ENCODE results near the gene STAMBP. TPM values are rescaled to one million over a fixed set of nuclear protein-coding genes. Genes with fewer than 3 reads are reported as not detected.

The STAMBP gene
- total and polyA plus RNA-seq, 2 donors (not counting 3 experiments of a cell fraction or from before 2014, with no cell fraction given) = 18.0 to 21.3 TPM

- H3K9ac ChIP-seq (replicated peaks; ENCODE audit: extremely low read depth, insufficient read depth, low read length) = no peak overlapping the region
- H3K27ac ChIP-seq (ENCODE audit: insufficient read depth, low read depth, low read length) = no peak overlapping the region
- DNase-seq (ENCODE audit: low read depth, low spot score) = no peak
- no peaks in the 10 kb centered on the region for H3K9me3 ChIP-seq (replicated peaks; ENCODE audit: control insufficient read depth, insufficient read depth, low read length)
- no peaks in the 10 kb centered on the region for H3K79me2 ChIP-seq (ENCODE audit: control insufficient read depth, insufficient read depth, low read length)
- H2AFZ ChIP-seq (ENCODE audit: low read depth, low read length) = no peak overlapping the region
- H3K9me1 ChIP-seq (replicated peaks; ENCODE audit: control insufficient read depth, extremely low read depth, insufficient read depth, low read length) = no peaks in the 10 kb centered on the region
- dilution Hi-C loops (cut with MboI; ENCODE audit: extremely low pct_ligation_motif_present, low sequenced_read_pairs) = no loop called here
- H4K20me1 ChIP-seq (replicated peaks; ENCODE audit: control insufficient read depth, extremely low read depth, insufficient read depth, low read length) = no peaks in the 10 kb centered on the region
- no peak for TF ChIP-seq POLR2A (IDR thresholded peaks at IDR 0.05; ENCODE audit: low read depth, low read length)
- FAIRE-seq = no peak
- ChIA-PET CTCF (interaction anchor here (0.9 to 4.2 kb wide), 4 partner anchors 10 to 512 kb away, joined by 3 to 100 read pairs (median 6); partner anchors contain the start of gene BOLA3), POLR2A (no interaction called here)
- intact Hi-C loops (cut with micrococcal nuclease) = loop anchor here (10.0 kb wide), 2 partner anchors 433 to 573 kb away; no protein-coding TSS in a partner anchor
- BruUV-seq (replicated peaks) = no TSS peak
- peaks cover 14 to 26% of the 10 kb centered on the region in 2 experiments for H3K27me3 ChIP-seq (ENCODE audit: control insufficient read depth in 2 of 2, insufficient read depth in 2 of 2, low read length in 2 of 2)
- no peak overlapping the region for H3K4me3 ChIP-seq (replicated peaks in 1 of 3; ENCODE audit: insufficient read depth in 1 of 3, low read depth in 1 of 3, low read length in 3 of 3)
- H3K4me1 ChIP-seq (ENCODE audit: control insufficient read depth, extremely low read depth, insufficient read depth, low read length) = no peaks in the 10 kb centered on the region
- no peak overlapping the region for H3K4me2 ChIP-seq (ENCODE audit: insufficient read depth, low read length)
- no peaks in the 10 kb centered on the region for H3K36me3 ChIP-seq (ENCODE audit: control insufficient read depth in 2 of 2, extremely low read depth in 1 of 2, insufficient read depth in 2 of 2, low read length in 2 of 2)
These were observed 7.1 kb upstream of the STAMBP start for GRCh38 chr2:73821669-73822068.

- no peaks in the 10 kb centered on the region for H3K79me2 ChIP-seq (ENCODE audit: control insufficient read depth, insufficient read depth, low read length)
- H3K27me3 ChIP-seq (ENCODE audit: control insufficient read depth in 2 of 2, insufficient read depth in 2 of 2, low read length in 2 of 2) = peaks cover 14 to 26% of the 10 kb centered on the region in 2 experiments
- H4K20me1 ChIP-seq (replicated peaks; ENCODE audit: control insufficient read depth, extremely low read depth, insufficient read depth, low read length) = no peaks in the 10 kb centered on the region
- H3K9me3 ChIP-seq (replicated peaks; ENCODE audit: control insufficient read depth, insufficient read depth, low read length) = no peaks in the 10 kb centered on the region
- ChIA-PET CTCF (interaction anchor here (0.9 to 4.2 kb wide), 7 partner anchors 10 to 570 kb away, joined by 3 to 100 read pairs (median 3); partner anchors contain the start of gene BOLA3), POLR2A (no interaction called here)
- no peak overlapping the region for H3K4me3 ChIP-seq (replicated peaks in 1 of 3; ENCODE audit: insufficient read depth in 1 of 3, low read depth in 1 of 3, low read length in 3 of 3)
- intact Hi-C loops (cut with micrococcal nuclease) (loop anchor here (10.0 kb wide), 2 partner anchors 433 to 573 kb away; no protein-coding TSS in a partner anchor), dilution Hi-C loops (cut with MboI; ENCODE audit: extremely low pct_ligation_motif_present, low sequenced_read_pairs) (no loop called here)
- no peaks in the 10 kb centered on the region for H3K9me1 ChIP-seq (replicated peaks; ENCODE audit: control insufficient read depth, extremely low read depth, insufficient read depth, low read length)
- FAIRE-seq = no peak
- H3K36me3 ChIP-seq (ENCODE audit: control insufficient read depth in 2 of 2, extremely low read depth in 1 of 2, insufficient read depth in 2 of 2, low read length in 2 of 2) = no peaks in the 10 kb centered on the region
- no peak for TF ChIP-seq POLR2AphosphoS5 (IDR thresholded peaks at IDR 0.05; ENCODE audit: insufficient read depth, low read depth, low read length)
- TF ChIP-seq MAX (IDR thresholded peaks at IDR 0.05; ENCODE audit: insufficient read depth, insufficient read length) = no peak
- TF ChIP-seq GATA2 (IDR thresholded peaks at IDR 0.05; ENCODE audit: insufficient read depth, insufficient read length, low read depth, low read length) = no peak
- no peak for TF ChIP-seq CTCF (IDR thresholded peaks at IDR 0.05; ENCODE audit: extremely low read depth in 1 of 2, insufficient read depth in 1 of 2, low read depth in 1 of 2, low read length in 2 of 2)
- TF ChIP-seq EZH2 (IDR thresholded peaks at IDR 0.05; ENCODE audit: borderline replicate concordance, low read depth, low read length, severe bottlenecking) = no peak
- TF ChIP-seq POLR2A (IDR thresholded peaks at IDR 0.05; ENCODE audit: low read depth, low read length) = no peak
- TF ChIP-seq JUN (IDR thresholded peaks at IDR 0.05; ENCODE audit: borderline replicate concordance, insufficient read depth, insufficient read length, low read depth) = no peak
- no peak for TF ChIP-seq MYC (IDR thresholded peaks at IDR 0.05; ENCODE audit: low read depth, low read length)
- TF ChIP-seq FOS (IDR thresholded peaks at IDR 0.05; ENCODE audit: borderline replicate concordance, insufficient read depth, low read length) = no peak
- H2AFZ ChIP-seq (ENCODE audit: low read depth, low read length) = no peak overlapping the region
- no TSS peak for BruUV-seq (replicated peaks)
- H3K4me1 ChIP-seq (ENCODE audit: control insufficient read depth, extremely low read depth, insufficient read depth, low read length) = no peaks in the 10 kb centered on the region
- DNase-seq (ENCODE audit: low read depth, low spot score) = no peak
- no peak overlapping the region for H3K27ac ChIP-seq (ENCODE audit: insufficient read depth, low read depth, low read length)
- H3K4me2 ChIP-seq (ENCODE audit: insufficient read depth, low read length) = no peak overlapping the region
- H3K9ac ChIP-seq (replicated peaks; ENCODE audit: extremely low read depth, insufficient read depth, low read length) = no peak overlapping the region
These were observed 6.5 kb upstream of the STAMBP start for GRCh38 chr2:73822276-73822675.
